ENCODE results near the gene RAP1GAP2. TPM values are rescaled to one million over a fixed set of nuclear protein-coding genes. Genes with fewer than 3 reads are reported as not detected.

Gene RAP1GAP2
- total RNA-seq, 2 donors from 2014 or later, result 22.4 to 32.9 TPM

DNA sequence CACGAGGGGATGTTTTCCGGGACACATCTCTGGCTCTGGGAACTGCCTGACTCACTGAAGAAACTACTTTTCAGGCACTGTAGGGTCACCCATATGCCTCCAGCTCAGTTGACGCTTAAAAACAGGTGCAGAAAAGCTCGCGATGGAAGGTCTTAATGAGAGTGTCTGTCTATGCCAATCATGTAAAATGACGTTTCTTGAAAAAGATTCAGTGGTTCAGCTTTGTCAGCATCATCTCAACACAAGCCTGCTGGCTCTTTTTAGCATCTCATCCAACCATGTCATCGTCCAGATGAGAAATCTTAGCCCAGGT, 239.7 kb downstream of the RAP1GAP2 start:
- H3K4me1 ChIP-seq, result peaks cover 0 to 3% of the 10 kb centered on the region in 2 donors
- DNase-seq (ENCODE audit: low spot score), result no peak
- no peaks in the 10 kb centered on the region for H3K36me3 ChIP-seq
- H3K4me3 ChIP-seq, result no peak overlapping the region
- H3K27me3 ChIP-seq, result no peaks in the 10 kb centered on the region
- no peak overlapping the region for H3K27ac ChIP-seq
- no peaks in the 10 kb centered on the region for H3K9me3 ChIP-seq
- TF ChIP-seq, protein P1, sequence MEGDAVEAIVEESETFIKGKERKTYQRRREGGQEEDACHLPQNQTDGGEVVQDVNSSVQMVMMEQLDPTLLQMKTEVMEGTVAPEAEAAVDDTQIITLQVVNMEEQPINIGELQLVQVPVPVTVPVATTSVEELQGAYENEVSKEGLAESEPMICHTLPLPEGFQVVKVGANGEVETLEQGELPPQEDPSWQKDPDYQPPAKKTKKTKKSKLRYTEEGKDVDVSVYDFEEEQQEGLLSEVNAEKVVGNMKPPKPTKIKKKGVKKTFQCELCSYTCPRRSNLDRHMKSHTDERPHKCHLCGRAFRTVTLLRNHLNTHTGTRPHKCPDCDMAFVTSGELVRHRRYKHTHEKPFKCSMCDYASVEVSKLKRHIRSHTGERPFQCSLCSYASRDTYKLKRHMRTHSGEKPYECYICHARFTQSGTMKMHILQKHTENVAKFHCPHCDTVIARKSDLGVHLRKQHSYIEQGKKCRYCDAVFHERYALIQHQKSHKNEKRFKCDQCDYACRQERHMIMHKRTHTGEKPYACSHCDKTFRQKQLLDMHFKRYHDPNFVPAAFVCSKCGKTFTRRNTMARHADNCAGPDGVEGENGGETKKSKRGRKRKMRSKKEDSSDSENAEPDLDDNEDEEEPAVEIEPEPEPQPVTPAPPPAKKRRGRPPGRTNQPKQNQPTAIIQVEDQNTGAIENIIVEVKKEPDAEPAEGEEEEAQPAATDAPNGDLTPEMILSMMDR (IDR thresholded peaks at IDR 0.05), result no peak

- TF ChIP-seq, protein P1 (IDR thresholded peaks at IDR 0.05), result no peak
- no peaks in the 10 kb centered on the region for H3K9me3 ChIP-seq
- no peak overlapping the region for H3K4me3 ChIP-seq
- H3K4me1 ChIP-seq, result no peaks in the 10 kb centered on the region
- no peaks in the 10 kb centered on the region for H3K36me3 ChIP-seq
- peak; percentile 40 for DNase-seq (ENCODE audit: low spot score)
- H3K27ac ChIP-seq, result no peak overlapping the region
- H3K27me3 ChIP-seq, result no peaks in the 10 kb centered on the region
Measured at GRCh38 chr17:3036800-3037199, 240.6 kb downstream of the RAP1GAP2 start.

- Histone ChIP-seq H3K27me3 (no peaks in the 10 kb centered on the region), H3K9me3 (no peaks in the 10 kb centered on the region), H3K4me1 (no peaks in the 10 kb centered on the region), H3K4me3 (no peak overlapping the region), H3K36me3 (no peaks in the 10 kb centered on the region), H3K27ac (no peak overlapping the region)
- DNase-seq (ENCODE audit: low spot score), result no peak
- TF ChIP-seq, protein P1 (IDR thresholded peaks at IDR 0.05), result no peak
Measured at GRCh38 chr17:3037259-3037658, 241.0 kb downstream of the RAP1GAP2 start.

- Histone ChIP-seq H3K27ac (no peak overlapping the region), H3K4me1 (no peaks in the 10 kb centered on the region), H3K27me3 (no peaks in the 10 kb centered on the region), H3K4me3 (no peak overlapping the region), H3K9me3 (peaks cover 0 to 4% of the 10 kb centered on the region in 2 donors), H3K36me3 (no peaks in the 10 kb centered on the region)
- DNase-seq (ENCODE audit: low spot score), result no peak
- TF ChIP-seq, protein P1 (IDR thresholded peaks at IDR 0.05), result no peak
Measured at GRCh38 chr17:3038941-3039340, 242.7 kb downstream of the RAP1GAP2 start.

- no peak for DNase-seq (ENCODE audit: low spot score)
- Histone ChIP-seq H3K27me3 (no peaks in the 10 kb centered on the region), H3K36me3 (no peaks in the 10 kb centered on the region), H3K4me1 (no peaks in the 10 kb centered on the region), H3K27ac (no peak overlapping the region), H3K9me3 (peaks cover 0 to 9% of the 10 kb centered on the region in 2 donors), H3K4me3 (no peak overlapping the region)
- TF ChIP-seq, protein P1 (IDR thresholded peaks at IDR 0.05), result no peak
Measured at GRCh38 chr17:3039736-3040135, 243.5 kb downstream of the RAP1GAP2 start.

GRCh38 chr17:3040882-3041281, 244.6 kb downstream of the RAP1GAP2 start:
- TF ChIP-seq, protein P1 (IDR thresholded peaks at IDR 0.05), result no peak
- H3K9me3 ChIP-seq, result peaks cover 0 to 9% of the 10 kb centered on the region in 2 donors

More at GRCh38 chr17:3040882-3041281, 244.6 kb downstream of the RAP1GAP2 start:
- Histone ChIP-seq H3K4me3 (no peak overlapping the region), H3K36me3 (no peaks in the 10 kb centered on the region), H3K27me3 (no peaks in the 10 kb centered on the region), H3K27ac (no peak overlapping the region), H3K4me1 (no peaks in the 10 kb centered on the region)
- DNase-seq (ENCODE audit: low spot score), result no peak
